ENCODE measurements around the gene DENND2A.

DNA sequence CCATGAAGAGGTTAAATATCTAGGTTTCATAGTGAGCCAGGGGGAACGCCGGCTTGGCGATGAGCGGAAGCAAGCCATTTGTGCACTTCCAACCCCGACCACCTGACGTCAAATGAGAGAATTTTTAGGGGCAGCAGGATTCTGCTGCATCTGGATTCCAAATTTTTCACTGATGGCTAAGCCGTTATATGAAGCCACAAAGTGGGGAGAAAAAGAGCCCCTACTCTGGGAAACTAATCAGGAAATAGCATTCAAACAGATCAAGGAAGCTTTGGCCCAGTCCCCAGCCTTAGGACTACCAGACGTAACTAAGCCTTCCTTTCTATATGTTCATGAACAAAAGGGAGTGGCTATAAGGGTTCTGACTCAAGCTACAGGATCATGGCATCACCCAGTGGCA, 19.2 kb upstream of the DENND2A start:
- no peak for TF ChIP-seq MAX (IDR thresholded peaks at IDR 0.05)
- no peak for TF ChIP-seq NFIC (IDR thresholded peaks at IDR 0.05)
- TF ChIP-seq TEAD4 (IDR thresholded peaks at IDR 0.05), result no peak
